WTC11 (cell line): ENCODE measurements around the gene DNAAF2. TPM values are rescaled to one million over a fixed set of nuclear protein-coding genes. Genes with fewer than 3 reads are reported as not detected.

Experiments
- CBFB ChIP-seq: sonication (generic); formaldehyde crosslinking; IDR thresholded peaks from 2 replicates; pipeline ENCODE4 v1.8.1; 2022; ENCODE audit warnings: mild to moderate bottlenecking, low read depth, missing genetic modification reagents
- HMGA2 ChIP-seq: fragments of 250-450 bp; sonication (Bioruptor Pico); IDR thresholded peaks from 2 replicates; pipeline ENCODE4 v1.4.0; 2021; ENCODE audit warnings: mild to moderate bottlenecking, moderate library complexity
- JUN ChIP-seq: sonication (generic); formaldehyde crosslinking; IDR thresholded peaks from 2 replicates; pipeline ENCODE4 v1.8.0; 2023; ENCODE audit warnings: mild to moderate bottlenecking, missing genetic modification reagents
- KAT7 ChIP-seq: sonication (generic); formaldehyde crosslinking; IDR thresholded peaks from 2 replicates; pipeline ENCODE4 v1.8.1; 2023; ENCODE audit warnings: missing genetic modification reagents, mild to moderate bottlenecking, borderline replicate concordance
- PRRX2 ChIP-seq: fragments of 250-450 bp; sonication (Bioruptor Pico); IDR thresholded peaks from 2 replicates; pipeline ENCODE4 v1.8.0; 2021; ENCODE audit warnings: mild to moderate bottlenecking
- SMAD3 ChIP-seq: sonication (generic); formaldehyde crosslinking; IDR thresholded peaks from 2 replicates; pipeline ENCODE4 v1.8.0; 2022; ENCODE audit warnings: missing genetic modification reagents, mild to moderate bottlenecking, borderline replicate concordance
- TCF7 ChIP-seq: sonication (generic); formaldehyde crosslinking; IDR thresholded peaks from 2 replicates; pipeline ENCODE4 v1.8.0; 2022; ENCODE audit warnings: mild to moderate bottlenecking, low read depth, missing genetic modification reagents, moderate library complexity
- ZBTB21 ChIP-seq: sonication (generic); formaldehyde crosslinking; IDR thresholded peaks from 2 replicates; pipeline ENCODE4 v1.8.1; 2023; ENCODE audit warnings: mild to moderate bottlenecking, missing genetic modification reagents, borderline replicate concordance
- ZNF317 ChIP-seq: sonication (generic); formaldehyde crosslinking; IDR thresholded peaks from 2 replicates; pipeline ENCODE4 v1.8.1; 2023; ENCODE audit warnings: low read depth, mild to moderate bottlenecking, moderate library complexity, missing genetic modification reagents, borderline replicate concordance
- ZNF416 ChIP-seq: fragments of 250-450 bp; sonication (Bioruptor Pico); IDR thresholded peaks from 2 replicates; pipeline ENCODE4 v1.9.0; 2021; ENCODE audit warnings: mild to moderate bottlenecking, inconsistent platforms
- ZNF671 ChIP-seq: fragments of 250-450 bp; sonication (Bioruptor Pico); IDR thresholded peaks from 2 replicates; pipeline ENCODE4 v1.8.0; 2021; ENCODE audit warnings: mild to moderate bottlenecking
- total RNA-seq: library from RNA; stranded (reverse); gene quantifications from 3 replicates; pipeline ENCODE4 v1.2.3, GENCODE V29; 2021
- TF ChIP-seq, protein P1 (sequence below): sonication (generic); formaldehyde crosslinking; IDR thresholded peaks from 2 replicates; pipeline ENCODE4 v1.8.0; 2023; ENCODE audit warnings: mild to moderate bottlenecking, missing genetic modification reagents
- TF ChIP-seq, protein P2 (sequence below): sonication (generic); formaldehyde crosslinking; IDR thresholded peaks from 2 replicates; pipeline ENCODE4 v1.8.1; 2023; ENCODE audit warnings: mild to moderate bottlenecking, missing genetic modification reagents, borderline replicate concordance
- TF ChIP-seq, protein P3 (sequence below): fragments of 200-600 bp; IDR thresholded peaks from 2 replicates; pipeline ENCODE4 v1.8.0; 2022; ENCODE audit warnings: antibody characterized with exemption
- TF ChIP-seq, protein P4 (sequence below): sonication (generic); formaldehyde crosslinking; IDR thresholded peaks from 2 replicates; pipeline ENCODE4 v1.8.1; 2022; ENCODE audit warnings: low read depth, missing genetic modification reagents, borderline replicate concordance
- TF ChIP-seq, protein P5 (sequence below): sonication (generic); formaldehyde crosslinking; IDR thresholded peaks from 2 replicates; pipeline ENCODE4 v1.8.0; 2023; ENCODE audit warnings: missing genetic modification reagents, mild to moderate bottlenecking, borderline replicate concordance
- TF ChIP-seq, protein P6 (sequence below): sonication (generic); formaldehyde crosslinking; IDR thresholded peaks from 2 replicates; pipeline ENCODE4 v1.8.0; 2022; ENCODE audit warnings: mild to moderate bottlenecking, missing genetic modification reagents
- TF ChIP-seq, protein P7 (sequence below): sonication (generic); formaldehyde crosslinking; conservative IDR thresholded peaks from 2 replicates; pipeline ENCODE4 v1.8.1; 2022; ENCODE audit warnings: mild to moderate bottlenecking, missing genetic modification reagents
- TF ChIP-seq, protein P8 (sequence below): sonication (generic); formaldehyde crosslinking; IDR thresholded peaks from 2 replicates; pipeline ENCODE4 v1.8.0; 2023; ENCODE audit warnings: missing genetic modification reagents
- TF ChIP-seq, protein P9 (sequence below): sonication (generic); formaldehyde crosslinking; IDR thresholded peaks from 2 replicates; pipeline ENCODE4 v1.8.1; 2022; ENCODE audit warnings: mild to moderate bottlenecking, moderate library complexity, missing genetic modification reagents

Gene DNAAF2
- total RNA-seq, 1 experiment from 2014 or later, result 19.9 TPM

DNA sequence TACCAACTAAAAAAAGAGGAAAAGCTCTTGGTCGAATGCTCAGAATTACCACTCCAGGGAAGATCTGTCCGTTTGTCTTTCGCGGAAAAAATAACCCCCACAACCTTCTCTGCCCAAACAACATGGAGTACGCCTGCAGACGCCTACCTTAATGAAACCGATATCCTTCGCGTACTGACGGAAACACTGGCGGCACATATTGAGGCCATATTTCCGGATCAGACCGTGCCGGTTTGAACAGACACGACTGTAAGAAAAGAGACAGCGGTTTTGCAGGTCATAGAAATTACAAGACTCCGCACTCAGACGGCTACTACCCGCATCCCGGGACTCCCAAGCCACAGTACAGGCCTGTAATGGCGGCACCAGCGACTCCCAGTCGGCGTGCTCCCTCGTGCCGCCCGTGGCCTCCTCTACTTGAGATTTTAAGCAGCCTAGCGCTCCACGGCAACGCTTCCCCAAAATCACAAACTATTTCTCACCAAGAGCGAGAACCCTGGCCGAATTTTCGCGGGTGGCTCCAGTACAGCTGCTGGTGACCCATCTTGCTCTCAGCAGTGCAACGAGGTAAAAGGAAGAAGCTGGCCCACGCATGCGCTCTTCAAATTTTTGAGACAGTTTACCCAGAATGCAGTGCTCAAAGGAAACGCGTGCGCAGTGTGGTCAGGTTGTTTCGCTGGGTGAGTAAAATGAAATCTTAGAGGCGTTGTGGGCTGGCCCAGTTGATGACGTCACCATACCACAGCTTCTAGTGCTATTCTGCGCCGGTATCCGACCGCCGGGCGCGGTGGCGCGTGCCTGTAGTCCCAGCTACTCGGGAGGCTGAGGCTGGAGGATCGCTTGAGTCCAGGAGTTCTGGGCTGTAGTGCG is 49.0 kb downstream of the DNAAF2 start, which contains the start of gene RPS29 (continued):
- TF ChIP-seq, protein P1, sequence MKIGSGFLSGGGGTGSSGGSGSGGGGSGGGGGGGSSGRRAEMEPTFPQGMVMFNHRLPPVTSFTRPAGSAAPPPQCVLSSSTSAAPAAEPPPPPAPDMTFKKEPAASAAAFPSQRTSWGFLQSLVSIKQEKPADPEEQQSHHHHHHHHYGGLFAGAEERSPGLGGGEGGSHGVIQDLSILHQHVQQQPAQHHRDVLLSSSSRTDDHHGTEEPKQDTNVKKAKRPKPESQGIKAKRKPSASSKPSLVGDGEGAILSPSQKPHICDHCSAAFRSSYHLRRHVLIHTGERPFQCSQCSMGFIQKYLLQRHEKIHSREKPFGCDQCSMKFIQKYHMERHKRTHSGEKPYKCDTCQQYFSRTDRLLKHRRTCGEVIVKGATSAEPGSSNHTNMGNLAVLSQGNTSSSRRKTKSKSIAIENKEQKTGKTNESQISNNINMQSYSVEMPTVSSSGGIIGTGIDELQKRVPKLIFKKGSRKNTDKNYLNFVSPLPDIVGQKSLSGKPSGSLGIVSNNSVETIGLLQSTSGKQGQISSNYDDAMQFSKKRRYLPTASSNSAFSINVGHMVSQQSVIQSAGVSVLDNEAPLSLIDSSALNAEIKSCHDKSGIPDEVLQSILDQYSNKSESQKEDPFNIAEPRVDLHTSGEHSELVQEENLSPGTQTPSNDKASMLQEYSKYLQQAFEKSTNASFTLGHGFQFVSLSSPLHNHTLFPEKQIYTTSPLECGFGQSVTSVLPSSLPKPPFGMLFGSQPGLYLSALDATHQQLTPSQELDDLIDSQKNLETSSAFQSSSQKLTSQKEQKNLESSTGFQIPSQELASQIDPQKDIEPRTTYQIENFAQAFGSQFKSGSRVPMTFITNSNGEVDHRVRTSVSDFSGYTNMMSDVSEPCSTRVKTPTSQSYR (CRISPR knock-in tag), result no peak
- TF ChIP-seq, protein P2, sequence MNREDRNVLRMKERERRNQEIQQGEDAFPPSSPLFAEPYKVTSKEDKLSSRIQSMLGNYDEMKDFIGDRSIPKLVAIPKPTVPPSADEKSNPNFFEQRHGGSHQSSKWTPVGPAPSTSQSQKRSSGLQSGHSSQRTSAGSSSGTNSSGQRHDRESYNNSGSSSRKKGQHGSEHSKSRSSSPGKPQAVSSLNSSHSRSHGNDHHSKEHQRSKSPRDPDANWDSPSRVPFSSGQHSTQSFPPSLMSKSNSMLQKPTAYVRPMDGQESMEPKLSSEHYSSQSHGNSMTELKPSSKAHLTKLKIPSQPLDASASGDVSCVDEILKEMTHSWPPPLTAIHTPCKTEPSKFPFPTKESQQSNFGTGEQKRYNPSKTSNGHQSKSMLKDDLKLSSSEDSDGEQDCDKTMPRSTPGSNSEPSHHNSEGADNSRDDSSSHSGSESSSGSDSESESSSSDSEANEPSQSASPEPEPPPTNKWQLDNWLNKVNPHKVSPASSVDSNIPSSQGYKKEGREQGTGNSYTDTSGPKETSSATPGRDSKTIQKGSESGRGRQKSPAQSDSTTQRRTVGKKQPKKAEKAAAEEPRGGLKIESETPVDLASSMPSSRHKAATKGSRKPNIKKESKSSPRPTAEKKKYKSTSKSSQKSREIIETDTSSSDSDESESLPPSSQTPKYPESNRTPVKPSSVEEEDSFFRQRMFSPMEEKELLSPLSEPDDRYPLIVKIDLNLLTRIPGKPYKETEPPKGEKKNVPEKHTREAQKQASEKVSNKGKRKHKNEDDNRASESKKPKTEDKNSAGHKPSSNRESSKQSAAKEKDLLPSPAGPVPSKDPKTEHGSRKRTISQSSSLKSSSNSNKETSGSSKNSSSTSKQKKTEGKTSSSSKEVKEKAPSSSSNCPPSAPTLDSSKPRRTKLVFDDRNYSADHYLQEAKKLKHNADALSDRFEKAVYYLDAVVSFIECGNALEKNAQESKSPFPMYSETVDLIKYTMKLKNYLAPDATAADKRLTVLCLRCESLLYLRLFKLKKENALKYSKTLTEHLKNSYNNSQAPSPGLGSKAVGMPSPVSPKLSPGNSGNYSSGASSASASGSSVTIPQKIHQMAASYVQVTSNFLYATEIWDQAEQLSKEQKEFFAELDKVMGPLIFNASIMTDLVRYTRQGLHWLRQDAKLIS (CRISPR knock-in tag), result no peak
- TF ChIP-seq KAT7 (CRISPR knock-in tag) (peak; percentile 93; the same call in 1 of the 2 replicates), TCF7 (CRISPR knock-in tag) (no peak), JUN (CRISPR knock-in tag) (peak; percentile 61; the same call in 1 of the 2 replicates), SMAD3 (CRISPR knock-in tag) (peak; percentile 76; the same call in 1 of the 2 replicates), PRRX2 (no peak), CBFB (CRISPR knock-in tag) (no peak), ZBTB21 (CRISPR knock-in tag) (0 out of 2 replicates have a peak, but pooled peaks have one; percentile 60), HMGA2 (CRISPR knock-in tag) (peak; percentile 79), ZNF671 (CRISPR knock-in tag) (peak; percentile 45; the same call in 1 of the 2 replicates), ZNF416 (CRISPR knock-in tag) (no peak), ZNF317 (no peak)
- TF ChIP-seq, protein P3, sequence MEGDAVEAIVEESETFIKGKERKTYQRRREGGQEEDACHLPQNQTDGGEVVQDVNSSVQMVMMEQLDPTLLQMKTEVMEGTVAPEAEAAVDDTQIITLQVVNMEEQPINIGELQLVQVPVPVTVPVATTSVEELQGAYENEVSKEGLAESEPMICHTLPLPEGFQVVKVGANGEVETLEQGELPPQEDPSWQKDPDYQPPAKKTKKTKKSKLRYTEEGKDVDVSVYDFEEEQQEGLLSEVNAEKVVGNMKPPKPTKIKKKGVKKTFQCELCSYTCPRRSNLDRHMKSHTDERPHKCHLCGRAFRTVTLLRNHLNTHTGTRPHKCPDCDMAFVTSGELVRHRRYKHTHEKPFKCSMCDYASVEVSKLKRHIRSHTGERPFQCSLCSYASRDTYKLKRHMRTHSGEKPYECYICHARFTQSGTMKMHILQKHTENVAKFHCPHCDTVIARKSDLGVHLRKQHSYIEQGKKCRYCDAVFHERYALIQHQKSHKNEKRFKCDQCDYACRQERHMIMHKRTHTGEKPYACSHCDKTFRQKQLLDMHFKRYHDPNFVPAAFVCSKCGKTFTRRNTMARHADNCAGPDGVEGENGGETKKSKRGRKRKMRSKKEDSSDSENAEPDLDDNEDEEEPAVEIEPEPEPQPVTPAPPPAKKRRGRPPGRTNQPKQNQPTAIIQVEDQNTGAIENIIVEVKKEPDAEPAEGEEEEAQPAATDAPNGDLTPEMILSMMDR, result no peak
- TF ChIP-seq, protein P4, sequence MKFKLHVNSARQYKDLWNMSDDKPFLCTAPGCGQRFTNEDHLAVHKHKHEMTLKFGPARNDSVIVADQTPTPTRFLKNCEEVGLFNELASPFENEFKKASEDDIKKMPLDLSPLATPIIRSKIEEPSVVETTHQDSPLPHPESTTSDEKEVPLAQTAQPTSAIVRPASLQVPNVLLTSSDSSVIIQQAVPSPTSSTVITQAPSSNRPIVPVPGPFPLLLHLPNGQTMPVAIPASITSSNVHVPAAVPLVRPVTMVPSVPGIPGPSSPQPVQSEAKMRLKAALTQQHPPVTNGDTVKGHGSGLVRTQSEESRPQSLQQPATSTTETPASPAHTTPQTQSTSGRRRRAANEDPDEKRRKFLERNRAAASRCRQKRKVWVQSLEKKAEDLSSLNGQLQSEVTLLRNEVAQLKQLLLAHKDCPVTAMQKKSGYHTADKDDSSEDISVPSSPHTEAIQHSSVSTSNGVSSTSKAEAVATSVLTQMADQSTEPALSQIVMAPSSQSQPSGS (CRISPR knock-in tag), result peak; percentile 80
- TF ChIP-seq, protein P5, sequence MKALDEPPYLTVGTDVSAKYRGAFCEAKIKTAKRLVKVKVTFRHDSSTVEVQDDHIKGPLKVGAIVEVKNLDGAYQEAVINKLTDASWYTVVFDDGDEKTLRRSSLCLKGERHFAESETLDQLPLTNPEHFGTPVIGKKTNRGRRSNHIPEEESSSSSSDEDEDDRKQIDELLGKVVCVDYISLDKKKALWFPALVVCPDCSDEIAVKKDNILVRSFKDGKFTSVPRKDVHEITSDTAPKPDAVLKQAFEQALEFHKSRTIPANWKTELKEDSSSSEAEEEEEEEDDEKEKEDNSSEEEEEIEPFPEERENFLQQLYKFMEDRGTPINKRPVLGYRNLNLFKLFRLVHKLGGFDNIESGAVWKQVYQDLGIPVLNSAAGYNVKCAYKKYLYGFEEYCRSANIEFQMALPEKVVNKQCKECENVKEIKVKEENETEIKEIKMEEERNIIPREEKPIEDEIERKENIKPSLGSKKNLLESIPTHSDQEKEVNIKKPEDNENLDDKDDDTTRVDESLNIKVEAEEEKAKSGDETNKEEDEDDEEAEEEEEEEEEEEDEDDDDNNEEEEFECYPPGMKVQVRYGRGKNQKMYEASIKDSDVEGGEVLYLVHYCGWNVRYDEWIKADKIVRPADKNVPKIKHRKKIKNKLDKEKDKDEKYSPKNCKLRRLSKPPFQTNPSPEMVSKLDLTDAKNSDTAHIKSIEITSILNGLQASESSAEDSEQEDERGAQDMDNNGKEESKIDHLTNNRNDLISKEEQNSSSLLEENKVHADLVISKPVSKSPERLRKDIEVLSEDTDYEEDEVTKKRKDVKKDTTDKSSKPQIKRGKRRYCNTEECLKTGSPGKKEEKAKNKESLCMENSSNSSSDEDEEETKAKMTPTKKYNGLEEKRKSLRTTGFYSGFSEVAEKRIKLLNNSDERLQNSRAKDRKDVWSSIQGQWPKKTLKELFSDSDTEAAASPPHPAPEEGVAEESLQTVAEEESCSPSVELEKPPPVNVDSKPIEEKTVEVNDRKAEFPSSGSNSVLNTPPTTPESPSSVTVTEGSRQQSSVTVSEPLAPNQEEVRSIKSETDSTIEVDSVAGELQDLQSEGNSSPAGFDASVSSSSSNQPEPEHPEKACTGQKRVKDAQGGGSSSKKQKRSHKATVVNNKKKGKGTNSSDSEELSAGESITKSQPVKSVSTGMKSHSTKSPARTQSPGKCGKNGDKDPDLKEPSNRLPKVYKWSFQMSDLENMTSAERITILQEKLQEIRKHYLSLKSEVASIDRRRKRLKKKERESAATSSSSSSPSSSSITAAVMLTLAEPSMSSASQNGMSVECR (CRISPR knock-in tag), result peak; percentile 86; the same call in 1 of the 2 replicates
- TF ChIP-seq, protein P6, sequence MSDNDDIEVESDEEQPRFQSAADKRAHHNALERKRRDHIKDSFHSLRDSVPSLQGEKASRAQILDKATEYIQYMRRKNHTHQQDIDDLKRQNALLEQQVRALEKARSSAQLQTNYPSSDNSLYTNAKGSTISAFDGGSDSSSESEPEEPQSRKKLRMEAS (CRISPR knock-in tag), result peak; percentile 94
- TF ChIP-seq, protein P7, sequence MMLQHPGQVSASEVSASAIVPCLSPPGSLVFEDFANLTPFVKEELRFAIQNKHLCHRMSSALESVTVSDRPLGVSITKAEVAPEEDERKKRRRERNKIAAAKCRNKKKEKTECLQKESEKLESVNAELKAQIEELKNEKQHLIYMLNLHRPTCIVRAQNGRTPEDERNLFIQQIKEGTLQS (CRISPR knock-in tag), result peak; percentile 95
- TF ChIP-seq, protein P8, sequence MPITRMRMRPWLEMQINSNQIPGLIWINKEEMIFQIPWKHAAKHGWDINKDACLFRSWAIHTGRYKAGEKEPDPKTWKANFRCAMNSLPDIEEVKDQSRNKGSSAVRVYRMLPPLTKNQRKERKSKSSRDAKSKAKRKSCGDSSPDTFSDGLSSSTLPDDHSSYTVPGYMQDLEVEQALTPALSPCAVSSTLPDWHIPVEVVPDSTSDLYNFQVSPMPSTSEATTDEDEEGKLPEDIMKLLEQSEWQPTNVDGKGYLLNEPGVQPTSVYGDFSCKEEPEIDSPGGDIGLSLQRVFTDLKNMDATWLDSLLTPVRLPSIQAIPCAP (CRISPR knock-in tag), result peak; percentile 66; the same call in 1 of the 2 replicates
- TF ChIP-seq, protein P9, sequence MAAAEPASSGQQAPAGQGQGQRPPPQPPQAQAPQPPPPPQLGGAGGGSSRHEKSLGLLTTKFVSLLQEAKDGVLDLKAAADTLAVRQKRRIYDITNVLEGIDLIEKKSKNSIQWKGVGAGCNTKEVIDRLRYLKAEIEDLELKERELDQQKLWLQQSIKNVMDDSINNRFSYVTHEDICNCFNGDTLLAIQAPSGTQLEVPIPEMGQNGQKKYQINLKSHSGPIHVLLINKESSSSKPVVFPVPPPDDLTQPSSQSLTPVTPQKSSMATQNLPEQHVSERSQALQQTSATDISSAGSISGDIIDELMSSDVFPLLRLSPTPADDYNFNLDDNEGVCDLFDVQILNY, result no peak
